OCI-LY7 (cell line): ENCODE results near the gene BAG2. TPM values are rescaled to one million over a fixed set of nuclear protein-coding genes. Genes with fewer than 3 reads are reported as not detected.

Experiments used
- BruUV-seq: library from RNA; stranded (reverse); fragments of 400-500 nt; replicated peaks from 2 replicates; lab custom pipeline; 2021; lab: Mats Ljungman, UMichigan
- CTCF ChIA-PET: fragments of 300-600 bp; sonication (Branson Sonifier 250); formaldehyde crosslinking; loops from one replicate; lab custom pipeline; 2022; ENCODE audit warnings: antibody characterized with exemption; ENCODE audit not compliant: unreplicated experiment; lab: Charles Lee
- POLR2A ChIA-PET: fragments of 300-600 bp; sonication (Branson Sonifier 250); formaldehyde crosslinking; loops from one replicate; lab custom pipeline; 2022; ENCODE audit warnings: antibody characterized with exemption; lab: Charles Lee
- DNase-seq: peaks from one replicate; pipeline ENCODE4 v3.0.0-alpha.2; 2015; ENCODE audit warnings: low spot score
- H2AFZ ChIP-seq: fragments of 200-600 bp; sonication (generic), shearing (Covaris generic); 2 replicates; pipeline ENCODE4 v1.6.1; 2014; ENCODE audit warnings: mild to moderate bottlenecking, antibody characterized with exemption, low read length, moderate library complexity
- H3K27ac ChIP-seq: fragments of 200-600 bp; sonication (generic); 2 replicates; pipeline ENCODE4 v1.5.1; 2014; ENCODE audit warnings: mixed run types, low read depth, mild to moderate bottlenecking, moderate library complexity, low read length, inconsistent platforms; ENCODE audit not compliant: poor library complexity, severe bottlenecking
- H3K36me3 ChIP-seq: fragments of 200-600 bp; sonication (generic); 2 replicates; pipeline ENCODE4 v1.6.1; 2014; ENCODE audit warnings: mild to moderate bottlenecking, antibody characterized with exemption, low read length, moderate library complexity, mixed read lengths; ENCODE audit not compliant: insufficient read depth
- H3K4me1 ChIP-seq: fragments of 200-600 bp; sonication (generic); 2 replicates; pipeline ENCODE4 v1.5.1; 2014; ENCODE audit warnings: mild to moderate bottlenecking, low read length; ENCODE audit not compliant: insufficient read depth, poor library complexity, severe bottlenecking
- H3K4me2 ChIP-seq: fragments of 200-600 bp; sonication (generic); 2 replicates; pipeline ENCODE4 v1.6.1; 2014; ENCODE audit warnings: mild to moderate bottlenecking, low read length
- H3K4me3 ChIP-seq: fragments of 200-600 bp; sonication (generic); 2 replicates; pipeline ENCODE4 v1.5.1; 2014; ENCODE audit warnings: mild to moderate bottlenecking, low read depth, low read length; ENCODE audit not compliant: poor library complexity, severe bottlenecking
- H3K79me2 ChIP-seq: fragments of 200-600 bp; sonication (generic); 2 replicates; pipeline ENCODE4 v1.6.1; 2016; ENCODE audit warnings: low read depth, mild to moderate bottlenecking, low read length, moderate library complexity, mixed read lengths; ENCODE audit not compliant: insufficient read depth
- H3K9me2 ChIP-seq: fragments of 200-600 bp; sonication (generic); 2 replicates; pipeline ENCODE4 v1.6.1; 2016; ENCODE audit warnings: mild to moderate bottlenecking, low read length, mixed read lengths; ENCODE audit not compliant: insufficient read depth
- H3K9me3 ChIP-seq: fragments of 200-600 bp; sonication (generic); 2 replicates; pipeline ENCODE4 v1.6.1; 2014; ENCODE audit warnings: mild to moderate bottlenecking, mixed run types, low read length, mixed read lengths
- H4K20me1 ChIP-seq: fragments of 200-600 bp; sonication (generic); 2 replicates; pipeline ENCODE4 v1.6.1; 2014; ENCODE audit warnings: mild to moderate bottlenecking, antibody characterized with exemption, low read length, moderate library complexity, mixed read lengths; ENCODE audit not compliant: insufficient read depth
- CTCF ChIP-seq: fragments of 200-600 bp; sonication (generic); conservative IDR thresholded peaks from 2 replicates; pipeline ENCODE4 v1.5.1; 2014; ENCODE audit warnings: mild to moderate bottlenecking, antibody characterized with exemption, low read length, moderate library complexity, mixed read lengths
- EZH2phosphoT487 ChIP-seq: fragments of 200-600 bp; sonication (generic); IDR thresholded peaks from 2 replicates; pipeline ENCODE4 v1.6.1; 2018; ENCODE audit warnings: low read depth, borderline replicate concordance, mild to moderate bottlenecking, mixed run types, antibody characterized with exemption, low read length, moderate library complexity, mixed read lengths
- intact Hi-C: fragments of 100-400 bp; cut with micrococcal nuclease; formaldehyde crosslinking; loops from one replicate; pipeline ENCODE4 v1.10.0; 2022; ENCODE audit not compliant: unreplicated experiment
- total RNA-seq, 2 experiments: library from RNA; depleted of rRNA in 1 of 2; stranded (reverse); fragments of >200 nt in 1 of 2; shearing (Covaris generic) in 1 of 2; gene quantifications; 2 replicates each; pipeline ENCODE4 v1.2.3, GENCODE V29; 2014 to 2022

BAG2 gene
- total RNA-seq, 2 experiments from 2014 or later, result 7.7 to 8.7 TPM

- Histone ChIP-seq H3K9me3 (no peaks in the 10 kb centered on the region), H2AFZ (no peak overlapping the region), H3K27ac (no peak overlapping the region), H3K9me2 (no peaks in the 10 kb centered on the region), H3K36me3 (no peaks in the 10 kb centered on the region), H3K4me1 (no peaks in the 10 kb centered on the region), H3K4me2 (no peak overlapping the region), H3K79me2 (no peaks in the 10 kb centered on the region), H4K20me1 (no peaks in the 10 kb centered on the region), H3K4me3 (no peak overlapping the region)
- ChIA-PET CTCF (no interaction called here), POLR2A (interaction anchor here (0.6 kb wide), 1 partner anchor 645 kb away, joined by 3 read pairs; no protein-coding TSS in a partner anchor)
- no peak for DNase-seq
- TF ChIP-seq EZH2phosphoT487 (no peak), CTCF (no peak)
- intact Hi-C loops, result no loop called here
- no TSS peak for BruUV-seq
These were observed 27.0 kb downstream of the BAG2 start for GRCh38 chr6:57198926-57199636.

GRCh38 chr6:57201718-57202117 is 29.6 kb downstream of the BAG2 start:
- DNase-seq, result no peak
- H2AFZ ChIP-seq, result no peak overlapping the region
- H4K20me1 ChIP-seq, result no peaks in the 10 kb centered on the region
- H3K36me3 ChIP-seq, result no peaks in the 10 kb centered on the region
- CTCF ChIA-PET, result no interaction called here
- H3K9me3 ChIP-seq, result no peaks in the 10 kb centered on the region
- POLR2A ChIA-PET, result no interaction called here
- no peaks in the 10 kb centered on the region for H3K9me2 ChIP-seq
- no peaks in the 10 kb centered on the region for H3K79me2 ChIP-seq
- H3K4me3 ChIP-seq, result no peak overlapping the region
- no peak overlapping the region for H3K27ac ChIP-seq
- BruUV-seq, result no TSS peak
- TF ChIP-seq EZH2phosphoT487 (no peak), CTCF (no peak)
- no peak overlapping the region for H3K4me2 ChIP-seq
- intact Hi-C loops, result no loop called here
- no peaks in the 10 kb centered on the region for H3K4me1 ChIP-seq
